Sigmoid colon (tissue), 7 donors: ENCODE data around the gene CEPT1. TPM values are rescaled to one million over a fixed set of nuclear protein-coding genes. Genes with fewer than 3 reads are reported as not detected.

ENCODE experiments used
- DNase-seq: peaks from one replicate; pipeline ENCODE4 v3.0.0-alpha.2; 2019
- H3K27ac ChIP-seq, 4 donors: fragments of 200-600 bp; sonication (generic); one replicate each; pipeline ENCODE4 v1.5.1; 2016 to 2019; ENCODE audit warnings: mild to moderate bottlenecking in 1 of 4
- H3K27me3 ChIP-seq, 3 donors: fragments of 200-600 bp; sonication (generic); one replicate each; pipeline ENCODE4 v1.5.1; 2019; ENCODE audit warnings: mild to moderate bottlenecking in 1 of 3
- H3K36me3 ChIP-seq, 4 donors: fragments of 200-600 bp; sonication (generic); one replicate each; pipeline ENCODE4 v1.5.1; 2016 to 2019
- H3K4me1 ChIP-seq, 4 donors: fragments of 200-600 bp; sonication (generic); one replicate each; pipeline ENCODE4 v1.5.1; 2017 to 2019
- H3K4me3 ChIP-seq, 4 donors: fragments of 200-600 bp; sonication (generic); one replicate each; pipeline ENCODE4 v1.5.1; 2017 to 2019; ENCODE audit warnings: mild to moderate bottlenecking in 2 of 4, moderate library complexity in 1 of 4
- H3K9me3 ChIP-seq, 4 donors: fragments of 200-600 bp in 3 of 4; sonication (generic) in 3 of 4; one replicate each; pipeline versions ENCODE4 v1.5.1 to v1.6.1; 2013 to 2019
- CTCF ChIP-seq, 4 experiments: fragments of 450-650 bp in 3 of 4; fragments of 200-600 bp in 1 of 4; IDR thresholded peaks; one replicate each; pipeline ENCODE4 v1.5.1; 2016 to 2019; ENCODE audit warnings: antibody characterized with exemption in 4 of 4, mild to moderate bottlenecking in 3 of 4, moderate library complexity in 2 of 4
- EP300 ChIP-seq, 4 donors: sonication (generic); formaldehyde crosslinking; IDR thresholded peaks; one replicate each; pipeline ENCODE4 v1.6.1; 2017; ENCODE audit warnings: antibody characterized with exemption in 4 of 4
- POLR2A ChIP-seq, 2 donors: fragments of 450-650 bp; IDR thresholded peaks; one replicate each; pipeline ENCODE4 v1.6.1; 2016; ENCODE audit warnings: antibody characterized with exemption in 2 of 2, mild to moderate bottlenecking in 2 of 2, moderate library complexity in 2 of 2
- POLR2AphosphoS5 ChIP-seq, 4 donors: sonication (generic); formaldehyde crosslinking; IDR thresholded peaks; one replicate each; pipeline ENCODE4 v1.6.1; 2017; ENCODE audit warnings: antibody characterized with exemption in 4 of 4
- WGBS, 2 donors: extraction: QIAGEN DNeasy Blood & Tissue Kit; methylation state at CpG; one replicate each; pipeline ENCODE4 v1.1.7; 2013; 5-methylcytosine and 5-hydroxymethylcytosine counted together
- intact Hi-C: fragments of 100-400 bp; cut with DNase I; formaldehyde crosslinking; loops from one replicate; pipeline ENCODE4 v1.15.1; 2023
- polyA plus RNA-seq, 3 donors: library from polyadenylated mRNA; stranded (reverse); fragments of 200-250 nt; gene quantifications; one replicate each; pipeline ENCODE4 v1.2.3, GENCODE V29; 2013
- total RNA-seq, 4 donors: library from RNA; depleted of rRNA; stranded (reverse); fragments of >200 nt; gene quantifications; one replicate each; pipeline ENCODE4 v1.1.0, GENCODE V29; 2016
- donor health status: healthy with polysubstance abuse.
- donor health status: Bipolar disorder and iron deficiency.
- donor health status: healthy.

The CEPT1 gene
- total and polyA plus RNA-seq, 7 donors, result 7.2 to 41.0 (median 28.2) TPM

- peak overlapping the region in 1 of 4 donors; percentile 55 for H3K27ac ChIP-seq
- TF ChIP-seq POLR2A (IDR thresholded peaks at IDR 0.05) (no peak), EP300 (IDR thresholded peaks at IDR 0.05) (no peak), CTCF (IDR thresholded peaks at IDR 0.05) (no peak), POLR2AphosphoS5 (IDR thresholded peaks at IDR 0.05) (no peak)
- H3K36me3 ChIP-seq, result no peaks in the 10 kb centered on the region
- H3K4me3 ChIP-seq, result no peak overlapping the region
- peaks cover 15 to 43% (median 18%) of the 10 kb centered on the region in 3 donors for H3K27me3 ChIP-seq
- WGBS, 2 donors, result 57 to 60% methylated on average over 9 of the region's 9 CpGs
- no peak for DNase-seq
- intact Hi-C loops, result no loop called here
- no peaks in the 10 kb centered on the region for H3K9me3 ChIP-seq
- peaks cover 0 to 15% (median 13%) of the 10 kb centered on the region in 4 donors for H3K4me1 ChIP-seq
Measured at GRCh38 chr1:111204983-111205713, 65.1 kb downstream of the CEPT1 start.

GRCh38 chr1:111205714-111206050 is 65.7 kb downstream of the CEPT1 start:
- no peak for DNase-seq
- WGBS, 2 donors, result 45 to 67% methylated on average over 2 of the region's 2 CpGs
- H3K36me3 ChIP-seq, result no peaks in the 10 kb centered on the region
- peaks cover 15 to 43% (median 18%) of the 10 kb centered on the region in 3 donors for H3K27me3 ChIP-seq
- TF ChIP-seq EP300 (IDR thresholded peaks at IDR 0.05), result no peak
- TF ChIP-seq POLR2A (IDR thresholded peaks at IDR 0.05), result no peak
- no peak for TF ChIP-seq CTCF (IDR thresholded peaks at IDR 0.05)
- TF ChIP-seq POLR2AphosphoS5 (IDR thresholded peaks at IDR 0.05), result no peak
- H3K27ac ChIP-seq, result no peak overlapping the region
- intact Hi-C loops, result no loop called here
- peaks cover 0 to 15% (median 13%) of the 10 kb centered on the region in 4 donors for H3K4me1 ChIP-seq
- no peak overlapping the region for H3K4me3 ChIP-seq
- no peaks in the 10 kb centered on the region for H3K9me3 ChIP-seq

- TF ChIP-seq POLR2AphosphoS5 (IDR thresholded peaks at IDR 0.05) (no peak), CTCF (IDR thresholded peaks at IDR 0.05) (no peak), POLR2A (IDR thresholded peaks at IDR 0.05) (no peak), EP300 (IDR thresholded peaks at IDR 0.05) (no peak)
- peaks cover 7 to 20% (median 13%) of the 10 kb centered on the region in 3 donors for H3K27me3 ChIP-seq
- WGBS, 2 donors, result 17 to 51% methylated on average over 1 of the region's 1 CpG
Measured at GRCh38 chr1:111208921-111209320, 68.9 kb downstream of the CEPT1 start.

GRCh38 chr1:111209622-111210021 is 69.6 kb downstream of the CEPT1 start:
- no peaks in the 10 kb centered on the region for H3K36me3 ChIP-seq
- intact Hi-C loops, result no loop called here
- H3K4me3 ChIP-seq, result no peak overlapping the region
- no peaks in the 10 kb centered on the region for H3K9me3 ChIP-seq
- no peak for DNase-seq
- TF ChIP-seq EP300 (IDR thresholded peaks at IDR 0.05) (no peak), POLR2AphosphoS5 (IDR thresholded peaks at IDR 0.05) (no peak), POLR2A (IDR thresholded peaks at IDR 0.05) (no peak), CTCF (IDR thresholded peaks at IDR 0.05) (no peak)
- H3K27me3 ChIP-seq, result peaks cover under 1 to 13% (median 7%) of the 10 kb centered on the region in 3 donors
- H3K4me1 ChIP-seq, result peaks cover 0 to 3% (median under 1%) of the 10 kb centered on the region in 4 donors
- 81 to 90% methylated on average over 4 of the region's 4 CpGs for WGBS, 2 donors
- H3K27ac ChIP-seq, result no peak overlapping the region

More at GRCh38 chr1:111208921-111209320, 68.9 kb downstream of the CEPT1 start:
- Histone ChIP-seq H3K36me3 (no peaks in the 10 kb centered on the region), H3K4me1 (peaks cover 0 to 10% (median 8%) of the 10 kb centered on the region in 4 donors), H3K27ac (no peak overlapping the region), H3K4me3 (no peak overlapping the region), H3K9me3 (no peaks in the 10 kb centered on the region)
- no peak for DNase-seq
- intact Hi-C loops, result no loop called here
